GM13977 (cell line): ENCODE results near the gene NFYB.
"Not testable (repeated sequence)": the region's sequence is repeated elsewhere in the genome, so short reads cannot be mapped to it uniquely, and the experiment has no call there.

Experiments used
- DNase-seq: peaks from one replicate; pipeline ENCODE4 v3.0.0; 2012; ENCODE audit warnings: low spot score
- in situ Hi-C: fragments of 300-500 bp; cut with MboI; formaldehyde crosslinking; loops from one replicate; pipeline ENCODE4 v1.12.0; 2022; ENCODE audit warnings: low sequenced_read_pairs, low pct_unique_long_range_greater_than_20kb, mixed read lengths, inconsistent platforms; ENCODE audit not compliant: unreplicated experiment
- TF ChIP-seq, protein P1 (sequence below): IDR thresholded peaks from 2 replicates; pipeline ENCODE4 v1.5.1; 2012; ENCODE audit warnings: mild to moderate bottlenecking, control low read depth; ENCODE audit not compliant: insufficient read depth; ENCODE audit errors: extremely low read depth, missing control alignments

Gene NFYB

DNA sequence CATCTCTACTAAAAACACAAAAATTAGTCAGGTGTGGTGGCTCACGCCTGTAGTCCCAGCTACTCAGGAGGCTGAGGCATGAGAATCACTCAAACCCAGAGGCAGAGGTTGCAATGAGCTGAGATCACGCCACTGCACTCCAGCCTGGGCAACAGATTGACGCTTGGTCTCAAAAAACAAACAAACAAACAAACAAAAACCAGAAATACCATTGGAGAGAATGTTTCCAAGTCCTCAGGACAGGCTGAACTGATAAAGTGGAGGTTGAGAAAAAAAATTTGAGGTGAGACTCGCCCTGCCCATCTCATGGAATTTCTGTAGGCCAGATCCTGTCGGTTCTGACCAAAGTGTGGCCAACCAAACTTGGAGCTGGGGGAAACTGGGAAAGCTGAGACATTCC, 30.6 kb upstream of the NFYB start:
- DNase-seq = no peak
- in situ Hi-C loops = no loop called here
- TF ChIP-seq, protein P1, sequence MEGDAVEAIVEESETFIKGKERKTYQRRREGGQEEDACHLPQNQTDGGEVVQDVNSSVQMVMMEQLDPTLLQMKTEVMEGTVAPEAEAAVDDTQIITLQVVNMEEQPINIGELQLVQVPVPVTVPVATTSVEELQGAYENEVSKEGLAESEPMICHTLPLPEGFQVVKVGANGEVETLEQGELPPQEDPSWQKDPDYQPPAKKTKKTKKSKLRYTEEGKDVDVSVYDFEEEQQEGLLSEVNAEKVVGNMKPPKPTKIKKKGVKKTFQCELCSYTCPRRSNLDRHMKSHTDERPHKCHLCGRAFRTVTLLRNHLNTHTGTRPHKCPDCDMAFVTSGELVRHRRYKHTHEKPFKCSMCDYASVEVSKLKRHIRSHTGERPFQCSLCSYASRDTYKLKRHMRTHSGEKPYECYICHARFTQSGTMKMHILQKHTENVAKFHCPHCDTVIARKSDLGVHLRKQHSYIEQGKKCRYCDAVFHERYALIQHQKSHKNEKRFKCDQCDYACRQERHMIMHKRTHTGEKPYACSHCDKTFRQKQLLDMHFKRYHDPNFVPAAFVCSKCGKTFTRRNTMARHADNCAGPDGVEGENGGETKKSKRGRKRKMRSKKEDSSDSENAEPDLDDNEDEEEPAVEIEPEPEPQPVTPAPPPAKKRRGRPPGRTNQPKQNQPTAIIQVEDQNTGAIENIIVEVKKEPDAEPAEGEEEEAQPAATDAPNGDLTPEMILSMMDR = no peak

DNA sequence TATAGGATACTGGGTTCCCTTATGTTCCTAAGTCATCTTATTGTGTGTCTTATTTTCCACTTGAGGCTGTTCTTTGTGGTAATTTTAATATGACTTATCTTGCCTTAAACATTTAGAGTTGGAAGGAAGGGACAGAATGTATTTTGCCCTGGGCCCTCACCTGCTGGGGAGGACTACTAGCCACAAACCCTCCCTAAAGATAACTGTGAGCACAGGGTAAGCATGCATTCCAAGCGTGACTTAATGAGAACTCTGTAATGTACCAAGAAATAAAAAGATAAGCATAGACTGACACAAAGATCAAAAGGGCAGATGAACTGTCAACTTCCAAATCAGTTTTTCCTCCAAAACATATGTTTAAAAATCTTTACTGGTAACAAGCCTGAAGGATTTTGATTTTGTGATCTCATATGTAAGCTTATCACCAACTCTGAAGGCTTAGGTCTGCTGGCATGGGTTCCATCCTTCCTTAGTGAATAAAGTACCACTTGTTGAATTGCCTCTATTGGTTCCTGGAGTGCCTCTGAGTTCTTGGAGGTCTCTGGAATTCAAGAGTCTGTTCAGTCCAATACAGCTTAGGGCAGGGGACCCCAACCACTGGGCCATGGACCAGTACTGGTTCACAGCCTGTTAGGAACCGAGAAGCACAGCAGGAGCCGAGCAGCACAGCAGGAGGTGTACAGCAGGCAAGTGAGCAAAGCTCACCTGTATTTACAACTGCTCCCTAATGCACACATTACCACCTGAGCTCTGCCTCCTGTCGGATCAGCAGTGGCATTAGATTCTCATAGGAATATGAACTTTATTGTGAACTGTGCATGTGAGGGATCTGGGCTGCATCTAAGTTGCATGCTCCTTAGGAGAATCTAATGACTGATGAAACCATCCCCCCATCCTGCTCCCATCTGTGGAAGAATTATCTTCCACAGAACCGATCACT, 29.8 kb upstream of the NFYB start:
- no peak for DNase-seq
- TF ChIP-seq, protein P1 = no peak
- in situ Hi-C loops = no loop called here

DNA sequence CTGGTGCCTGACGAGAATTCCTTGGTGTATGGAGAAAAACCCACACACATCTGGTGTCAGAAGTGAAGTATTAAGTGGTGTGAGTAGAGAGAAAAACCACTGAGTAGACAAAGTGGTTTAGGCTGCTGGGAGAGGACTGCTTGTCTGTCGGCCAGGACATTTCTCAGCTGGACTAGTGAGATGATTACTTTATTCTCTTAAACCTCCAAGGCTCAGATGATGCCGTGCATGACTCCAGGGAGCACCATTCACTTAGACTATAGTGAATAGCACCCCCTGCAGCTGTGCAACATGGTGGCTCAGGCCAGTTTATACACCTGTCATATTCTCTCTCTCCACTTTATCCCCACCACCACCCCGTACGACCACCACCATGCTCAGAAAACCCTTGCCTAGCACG, 28.5 kb upstream of the NFYB start:
- in situ Hi-C loops = no loop called here
- DNase-seq = no peak
- TF ChIP-seq, protein P1 = no peak

DNA sequence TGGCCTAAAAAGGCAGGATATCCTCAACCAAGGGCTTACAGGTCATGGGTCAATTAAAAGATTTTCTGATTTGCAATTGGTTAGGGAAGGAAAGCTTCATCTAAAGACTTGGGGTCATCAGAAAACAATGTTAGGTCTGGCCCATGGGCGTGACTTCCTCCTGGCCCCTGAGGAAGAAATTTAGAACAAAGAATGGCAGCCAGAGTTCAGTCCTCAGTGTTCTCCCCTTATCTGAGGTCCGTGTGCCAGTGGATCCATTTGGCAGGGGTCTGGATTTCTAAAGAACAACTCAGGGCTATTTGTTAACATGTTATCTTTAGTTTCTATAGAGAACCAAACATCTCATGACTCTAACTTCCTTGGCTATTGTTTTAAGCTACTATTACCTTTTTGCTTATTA, 27.8 kb upstream of the NFYB start:
- TF ChIP-seq, protein P1 = no peak
- in situ Hi-C loops = no loop called here
- no peak for DNase-seq

DNA sequence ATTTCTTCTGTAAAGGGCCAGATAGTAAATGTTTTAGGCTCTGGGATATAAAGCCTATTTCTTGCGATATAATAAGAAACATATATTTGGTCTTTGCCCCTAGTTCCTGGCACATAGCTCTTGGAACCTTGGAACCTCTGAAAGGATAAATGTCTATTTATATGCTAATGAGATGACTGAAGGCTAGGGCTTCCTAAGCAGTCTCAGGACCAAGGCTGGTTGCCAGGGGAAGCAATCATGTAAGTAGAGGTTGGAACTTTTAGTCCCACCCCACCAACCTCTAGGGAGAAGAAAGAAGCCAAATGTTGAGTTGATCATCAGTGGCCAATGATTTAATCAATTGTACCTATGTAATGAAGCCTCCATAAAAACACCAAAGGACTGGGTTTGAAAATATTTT, 26.6 kb upstream of the NFYB start:
- TF ChIP-seq, protein P1 = no peak
- no peak for DNase-seq
- in situ Hi-C loops = no loop called here

DNA sequence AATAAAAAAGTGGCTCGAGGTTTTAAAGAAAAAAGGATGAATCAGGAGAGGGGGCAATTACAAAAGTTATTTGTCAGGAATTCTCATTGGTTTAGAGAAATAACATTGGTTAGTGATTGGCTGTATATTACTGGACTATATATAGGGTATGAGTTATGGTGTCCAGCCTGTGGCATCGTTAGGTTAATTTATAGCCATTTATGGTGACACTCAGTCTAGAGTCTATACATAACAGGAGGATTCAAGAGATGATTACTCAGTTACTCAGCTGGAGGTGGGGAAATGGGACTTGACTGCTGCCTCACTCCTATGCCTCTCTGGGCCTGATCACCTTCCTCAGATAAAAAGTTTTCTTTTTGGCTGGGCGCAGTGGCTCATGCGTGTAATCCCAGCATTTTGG, 25.6 kb upstream of the NFYB start:
- in situ Hi-C loops = no loop called here
- no peak for DNase-seq
- TF ChIP-seq, protein P1 = no peak

DNA sequence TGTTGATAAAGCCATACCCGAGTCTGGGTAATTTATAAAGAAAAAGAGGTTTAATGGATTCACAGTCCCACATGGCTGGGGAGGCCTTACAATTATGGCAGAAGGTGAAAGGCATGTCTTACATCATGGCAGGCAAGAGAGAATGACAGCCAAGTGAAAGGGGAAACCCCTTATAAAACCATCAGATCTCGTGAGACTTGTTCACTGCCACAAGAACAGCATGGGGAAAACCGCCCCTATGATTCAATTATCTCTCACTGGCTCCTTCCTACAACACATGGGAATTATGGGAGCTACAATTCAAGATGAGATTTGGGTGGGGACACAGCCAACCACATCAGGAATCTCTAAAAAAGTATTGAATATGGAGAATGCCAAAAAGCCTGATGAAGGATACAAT, 25.0 kb upstream of the NFYB start:
- in situ Hi-C loops = not testable (repeated sequence)

More for the DNA sequence above, 25.0 kb upstream of the NFYB start:
- not testable (repeated sequence) for DNase-seq
